Skeletal muscle tissue (tissue), 4 donors: ENCODE results near the gene R3HCC1L. TPM values are rescaled to one million over a fixed set of nuclear protein-coding genes. Genes with fewer than 3 reads are reported as not detected.

Experiments
- H3K27ac ChIP-seq: one replicate; pipeline ENCODE4 v1.7.0; 2013; ENCODE audit warnings: mild to moderate bottlenecking, low read depth, low read length, inconsistent platforms
- H3K27me3 ChIP-seq, 3 donors: one replicate each; pipeline ENCODE4 v1.7.0; 2013; ENCODE audit warnings: low read length in 3 of 3; ENCODE audit not compliant: control insufficient read depth in 3 of 3, insufficient read depth in 3 of 3
- H3K36me3 ChIP-seq, 3 donors: one replicate each; pipeline ENCODE4 v1.7.0; 2013; ENCODE audit warnings: low read length in 3 of 3; ENCODE audit not compliant: control insufficient read depth in 3 of 3, insufficient read depth in 3 of 3
- H3K4me1 ChIP-seq, 3 donors: one replicate each; pipeline ENCODE4 v1.7.0; 2013; ENCODE audit warnings: low read length in 3 of 3, mild to moderate bottlenecking in 3 of 3; ENCODE audit not compliant: control insufficient read depth in 3 of 3, insufficient read depth in 3 of 3
- H3K4me3 ChIP-seq, 3 donors: one replicate each; pipeline ENCODE4 v1.7.0; 2013; ENCODE audit warnings: low read length in 3 of 3
- H3K9ac ChIP-seq, 3 donors: one replicate each; pipeline ENCODE4 v1.7.0; 2013; ENCODE audit warnings: low read length in 3 of 3, mild to moderate bottlenecking in 3 of 3, moderate library complexity in 2 of 3, low read depth in 1 of 3
- H3K9me3 ChIP-seq, 3 donors: one replicate each; pipeline ENCODE4 v1.7.0; 2013; ENCODE audit warnings: low read length in 3 of 3; ENCODE audit not compliant: control insufficient read depth in 3 of 3
- total RNA-seq: library from RNA; depleted of rRNA; stranded (reverse); fragments of >200 nt; gene quantifications from one replicate; pipeline ENCODE4 v1.2.3, GENCODE V29; 2014
- donor health status: Osteomylitis.

R3HCC1L gene
- total RNA-seq, 1 donor from 2014 or later: 9.4 TPM

- Histone ChIP-seq H3K9ac (no peak overlapping the region), H3K27me3 (peaks cover 0 to 2% (median 0%) of the 10 kb centered on the region in 3 donors), H3K4me3 (no peak overlapping the region), H3K9me3 (no peaks in the 10 kb centered on the region), H3K27ac (no peak overlapping the region), H3K36me3 (no peaks in the 10 kb centered on the region), H3K4me1 (no peaks in the 10 kb centered on the region)
These were observed 141.9 kb downstream of the R3HCC1L start for GRCh38 chr10:98276311-98276710.

DNA sequence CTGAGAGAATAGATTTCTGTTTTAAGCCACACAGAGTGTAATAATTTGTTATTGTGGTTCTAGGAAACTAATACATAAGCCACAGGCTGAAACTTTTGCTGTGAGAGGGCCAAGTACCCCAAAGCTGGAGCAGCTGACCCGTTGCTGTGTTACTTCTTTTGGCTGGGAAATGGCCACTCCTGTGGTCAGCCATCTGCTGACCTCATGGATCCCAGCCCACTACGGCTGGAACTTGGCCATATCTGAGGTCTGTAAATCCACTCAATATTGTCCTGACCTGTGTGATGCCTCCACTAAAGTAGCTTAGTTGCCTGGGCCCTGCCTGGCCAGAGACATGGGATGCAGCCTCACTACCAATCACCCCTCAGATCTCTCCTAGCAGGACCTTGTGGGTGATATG is 151.0 kb downstream of the R3HCC1L start:
- peaks cover 0 to 8% (median 4%) of the 10 kb centered on the region in 3 donors for H3K4me1 ChIP-seq
- H3K27me3 ChIP-seq: no peaks in the 10 kb centered on the region
- H3K27ac ChIP-seq: no peak overlapping the region
- no peak overlapping the region for H3K9ac ChIP-seq
- no peak overlapping the region for H3K4me3 ChIP-seq
- H3K9me3 ChIP-seq: no peaks in the 10 kb centered on the region
- no peaks in the 10 kb centered on the region for H3K36me3 ChIP-seq

DNA sequence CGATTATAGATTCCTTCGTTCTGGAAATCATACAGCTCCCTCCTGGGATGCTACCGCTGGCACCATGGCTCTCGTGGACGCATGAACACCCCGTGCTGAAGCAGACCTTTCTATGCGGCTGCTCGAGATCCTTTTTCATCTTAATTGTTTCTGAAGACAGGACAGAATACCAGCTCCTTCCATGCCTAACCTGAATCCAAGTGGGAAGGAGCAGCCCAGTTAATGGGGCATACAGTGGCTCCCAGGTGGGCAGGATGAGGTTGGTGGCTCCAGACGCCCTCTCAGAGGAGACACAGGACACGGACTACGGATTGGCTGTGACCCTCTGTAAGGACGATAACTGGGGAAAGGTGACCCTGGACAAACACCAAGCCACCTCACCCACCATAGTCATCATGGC is 152.0 kb downstream of the R3HCC1L start:
- H3K27ac ChIP-seq: no peak overlapping the region
- no peaks in the 10 kb centered on the region for H3K9me3 ChIP-seq
- no peak overlapping the region for H3K9ac ChIP-seq
- H3K4me1 ChIP-seq: peaks cover 0 to 8% (median 4%) of the 10 kb centered on the region in 3 donors
- no peaks in the 10 kb centered on the region for H3K36me3 ChIP-seq
- H3K27me3 ChIP-seq: peaks cover 0 to 3% (median 0%) of the 10 kb centered on the region in 3 donors
- no peak overlapping the region for H3K4me3 ChIP-seq

GRCh38 chr10:98287321-98287720 is 152.9 kb downstream of the R3HCC1L start:
- Histone ChIP-seq H3K9ac (no peak overlapping the region), H3K4me1 (peaks cover 0 to 8% (median 4%) of the 10 kb centered on the region in 3 donors), H3K4me3 (no peak overlapping the region), H3K27ac (no peak overlapping the region), H3K27me3 (peaks cover 0 to 3% (median 0%) of the 10 kb centered on the region in 3 donors), H3K9me3 (no peaks in the 10 kb centered on the region), H3K36me3 (no peaks in the 10 kb centered on the region)

DNA sequence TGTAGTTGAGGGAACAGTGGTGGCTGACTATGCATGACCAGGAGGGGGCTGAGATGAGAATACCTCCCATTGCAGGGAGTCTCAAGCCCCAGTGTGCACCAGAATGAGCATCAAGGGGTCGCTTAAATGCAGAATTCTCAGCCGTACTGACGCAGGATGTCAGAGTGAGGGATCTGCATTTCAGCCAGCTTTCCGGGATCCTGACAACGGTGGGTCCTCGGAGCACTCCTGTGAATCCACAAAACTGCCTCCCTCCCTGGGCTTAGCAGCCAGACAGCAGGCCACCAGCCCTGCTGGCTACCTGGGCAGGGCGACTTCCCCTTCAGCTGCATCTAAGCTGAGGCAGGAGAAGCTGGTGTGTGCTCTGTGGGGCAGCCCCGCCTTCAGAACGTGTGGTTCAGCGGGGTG is 155.3 kb downstream of the R3HCC1L start:
- no peaks in the 10 kb centered on the region for H3K36me3 ChIP-seq
- peaks cover 0 to 3% (median 0%) of the 10 kb centered on the region in 3 donors for H3K27me3 ChIP-seq
- H3K4me3 ChIP-seq: no peak overlapping the region
- no peak overlapping the region for H3K9ac ChIP-seq
- no peaks in the 10 kb centered on the region for H3K9me3 ChIP-seq
- H3K27ac ChIP-seq: no peak overlapping the region
- peaks cover 19 to 24% (median 20%) of the 10 kb centered on the region in 3 donors for H3K4me1 ChIP-seq

- Histone ChIP-seq H3K9me3 (no peaks in the 10 kb centered on the region), H3K27me3 (peaks cover 0 to 3% (median 0%) of the 10 kb centered on the region in 3 donors), H3K4me1 (peaks cover 30 to 35% (median 32%) of the 10 kb centered on the region in 3 donors), H3K27ac (no peak overlapping the region), H3K36me3 (no peaks in the 10 kb centered on the region), H3K4me3 (no peak overlapping the region), H3K9ac (no peak overlapping the region)
These were observed 158.5 kb downstream of the R3HCC1L start for GRCh38 chr10:98292971-98293370.

- no peak overlapping the region for H3K4me3 ChIP-seq
- H3K27ac ChIP-seq: no peak overlapping the region
- no peaks in the 10 kb centered on the region for H3K9me3 ChIP-seq
- no peaks in the 10 kb centered on the region for H3K36me3 ChIP-seq
- peaks cover 30 to 35% (median 32%) of the 10 kb centered on the region in 3 donors for H3K4me1 ChIP-seq
- H3K9ac ChIP-seq: no peak overlapping the region
- H3K27me3 ChIP-seq: peaks cover 0 to 3% (median 0%) of the 10 kb centered on the region in 3 donors
These were observed 159.3 kb downstream of the R3HCC1L start for GRCh38 chr10:98293550-98294269.

- Histone ChIP-seq H3K9me3 (no peaks in the 10 kb centered on the region), H3K27me3 (peaks cover 0 to 3% (median 0%) of the 10 kb centered on the region in 3 donors), H3K4me1 (peaks cover 30 to 35% (median 32%) of the 10 kb centered on the region in 3 donors), H3K9ac (peak overlapping the region in 1 of 3 donors; percentile 3), H3K36me3 (no peaks in the 10 kb centered on the region), H3K4me3 (no peak overlapping the region), H3K27ac (no peak overlapping the region)
These were observed 159.8 kb downstream of the R3HCC1L start for GRCh38 chr10:98294270-98294627.

Other genes starting within 250 kb of the R3HCC1L start
- gene CRTAC1, start 104.0 kb upstream of the R3HCC1L start, total RNA-seq: 0.52 TPM
- gene LOXL4, start 133.5 kb downstream of the R3HCC1L start, total RNA-seq: 4.2 TPM